Amniotic stem cell (primary cell): ENCODE results near the gene ZNF282.
"Not testable (repeated sequence)": the region's sequence is repeated elsewhere in the genome, so short reads cannot be mapped to it uniquely, and the experiment has no call there.

ENCODE experiments used
- DNase-seq: peaks from one replicate; lab custom pipeline; 2025; lab: John Stamatoyannopoulos, UW

Gene ZNF282

DNA sequence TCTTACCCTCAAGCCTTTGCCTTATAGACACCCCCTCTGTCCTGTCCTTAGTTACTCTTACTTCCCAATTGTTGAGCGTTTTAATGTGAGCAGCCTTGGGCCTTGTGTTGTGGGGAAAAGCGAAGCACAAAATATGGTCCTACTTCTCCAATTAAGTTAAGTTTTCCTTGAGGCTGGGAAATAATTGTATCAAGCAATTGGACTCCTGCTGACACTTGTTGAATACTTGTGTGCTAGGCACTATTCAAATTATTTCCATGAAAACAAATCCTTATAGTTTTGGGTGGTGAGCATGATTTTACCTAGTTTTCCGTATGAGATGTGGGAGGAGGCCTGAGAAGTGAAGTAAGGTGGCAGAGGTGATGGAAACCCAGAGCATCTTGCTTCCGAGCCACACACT is 61.2 kb downstream of the ZNF282 start:
- DNase-seq = no peak

DNA sequence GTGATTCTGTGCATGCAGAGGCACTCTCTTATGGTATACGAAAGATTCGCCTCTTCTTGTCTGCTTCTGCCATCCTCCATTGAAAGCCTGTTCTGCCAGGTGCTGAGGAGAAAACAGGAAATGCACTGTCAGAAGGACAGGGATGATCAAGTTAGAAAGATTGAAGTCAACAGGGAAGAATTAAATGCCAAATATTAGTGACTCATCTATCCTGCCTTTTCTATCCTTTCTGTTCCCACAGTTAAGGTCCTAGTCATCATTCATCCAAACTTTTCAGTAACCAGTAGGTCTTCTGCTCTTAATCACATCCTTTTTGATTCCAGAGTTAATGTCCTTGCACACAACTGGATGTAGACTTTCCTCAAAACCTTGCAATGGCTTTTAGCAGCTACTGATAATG is 61.8 kb downstream of the ZNF282 start:
- DNase-seq = no peak

DNA sequence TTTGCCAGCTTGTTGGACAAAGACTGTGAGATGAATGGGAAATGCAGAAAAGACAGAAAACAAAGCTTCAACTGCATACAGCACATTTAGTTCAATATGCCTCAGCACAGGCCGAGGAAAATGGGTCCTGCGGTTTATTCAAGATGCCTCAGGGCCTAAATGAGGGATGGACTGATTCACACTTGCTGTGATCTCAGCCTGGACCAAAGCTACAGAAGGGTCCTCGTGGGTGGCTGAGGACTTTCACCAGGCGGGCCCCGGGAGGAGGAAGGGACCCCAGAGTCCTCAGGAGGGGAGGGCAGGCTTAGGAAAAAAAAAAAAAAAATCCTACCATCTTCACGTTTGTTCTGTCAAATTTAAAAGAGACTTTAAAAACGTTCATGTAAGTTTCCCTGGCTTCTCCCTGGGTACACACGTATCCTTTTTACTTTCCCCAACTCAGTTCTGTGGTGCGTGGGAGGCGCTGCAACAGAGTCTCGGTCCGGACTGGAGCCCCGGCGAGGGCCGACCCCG is 66.0 kb downstream of the ZNF282 start:
- no peak for DNase-seq

DNA sequence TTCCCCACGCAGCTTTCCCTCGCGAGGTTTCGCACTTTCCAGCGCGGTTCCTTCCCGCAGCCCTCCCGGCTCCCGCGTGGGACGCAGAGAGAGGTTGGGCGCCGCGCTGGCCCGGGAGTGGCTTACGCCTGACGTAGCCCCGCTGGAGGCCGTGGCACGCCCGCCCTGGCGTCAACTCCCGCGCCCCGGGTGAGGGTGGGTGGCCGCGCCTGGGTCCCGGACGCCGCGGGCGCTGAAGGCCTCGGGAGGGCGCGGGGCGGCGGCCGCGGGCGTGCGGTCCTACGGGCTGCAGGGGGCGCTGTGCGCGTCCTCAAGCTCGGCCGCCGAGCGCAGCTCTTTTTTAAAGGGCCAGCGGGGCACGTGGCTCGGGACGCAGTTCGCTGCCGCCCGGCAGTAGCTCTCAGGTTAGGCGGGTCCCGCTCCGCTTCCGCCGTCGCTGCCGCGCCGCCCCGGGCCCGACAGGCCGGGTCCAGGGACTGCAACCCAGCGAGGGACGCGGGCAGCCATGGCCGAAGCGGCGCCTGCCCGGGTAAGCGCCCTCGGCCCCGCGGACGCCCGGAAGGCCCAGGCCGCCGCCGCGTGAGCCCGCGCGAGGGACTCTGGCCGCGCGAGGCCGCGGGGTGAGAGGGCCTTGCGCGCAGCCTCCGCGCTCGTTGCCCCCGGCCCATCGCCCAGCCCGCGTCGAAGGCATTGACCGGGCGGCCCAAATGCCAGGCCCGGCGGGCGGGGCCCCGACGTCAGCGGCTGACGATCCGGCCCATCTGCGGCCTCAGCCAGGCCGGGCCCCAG is 66.7 kb downstream of the ZNF282 start, which contains the start of gene ZNF783:
ZNF783 (plus strand) TSS at position 368 of the 789 bp plus-strand sequence; CDS start at position 506, 138 bp downstream.
- peak; percentile 80 for DNase-seq

DNA sequence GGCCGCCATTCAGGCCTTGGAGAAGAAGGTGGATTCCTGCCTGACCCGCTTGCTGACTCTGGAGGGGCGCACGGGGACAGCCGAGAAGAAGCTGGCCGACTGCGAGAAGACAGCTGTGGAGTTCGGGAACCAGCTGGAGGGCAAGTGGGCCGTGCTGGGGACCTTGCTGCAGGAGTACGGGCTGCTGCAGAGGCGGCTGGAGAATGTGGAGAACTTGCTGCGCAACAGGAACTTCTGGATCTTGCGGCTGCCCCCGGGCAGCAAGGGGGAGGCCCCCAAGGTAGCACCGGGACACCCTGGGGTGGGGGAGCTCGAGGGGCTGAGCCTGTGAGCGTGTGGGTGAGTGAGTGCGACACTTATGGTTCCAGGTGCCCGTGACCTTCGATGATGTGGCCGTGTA is 71.1 kb downstream of the ZNF282 start:
- DNase-seq = no peak

DNA sequence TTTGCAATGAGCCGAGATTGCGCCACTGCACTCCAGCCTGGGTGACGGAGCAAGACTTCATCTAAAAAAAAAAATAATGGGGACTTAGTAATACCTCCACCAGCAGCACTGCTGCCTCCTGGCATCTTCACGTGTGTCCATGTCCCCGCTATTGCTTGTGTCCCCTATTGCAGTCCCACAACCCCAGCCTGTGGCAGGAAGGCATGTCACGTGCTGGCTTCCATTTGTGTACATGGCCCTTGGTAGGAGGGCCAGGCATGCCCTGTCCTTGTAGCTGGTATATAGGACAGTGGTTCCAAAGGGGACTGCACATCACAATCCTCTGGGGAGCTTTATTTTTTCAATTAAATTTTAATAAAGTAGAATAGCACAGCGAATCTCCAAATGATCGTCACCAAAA is 72.4 kb downstream of the ZNF282 start:
- no peak for DNase-seq

DNA sequence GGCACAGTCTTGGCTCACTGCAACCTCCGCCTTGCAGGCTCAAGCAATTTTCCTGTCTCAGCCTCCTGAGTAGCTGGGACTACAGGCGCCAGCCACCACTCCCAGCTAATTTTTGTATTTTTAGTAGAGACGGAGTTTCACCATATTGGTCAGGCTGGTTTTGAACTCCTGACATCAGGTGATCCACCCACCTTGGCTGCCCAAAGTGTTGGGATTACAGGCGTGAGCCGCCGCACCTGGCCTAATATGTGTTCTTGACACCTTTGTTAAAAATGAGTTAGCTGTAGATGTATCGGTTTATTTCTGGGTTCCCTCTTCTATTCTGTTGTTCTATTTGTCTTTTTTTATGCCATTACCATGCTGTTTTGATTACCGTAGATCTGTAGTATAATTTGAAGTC is 79.1 kb downstream of the ZNF282 start:
- not testable (repeated sequence) for DNase-seq
